D721Med (cell line): ENCODE measurements around the gene ARHGAP45.

Experiments used
- DNase-seq: peaks from one replicate; pipeline ENCODE4 v3.0.0; 2011; ENCODE audit warnings: low spot score; ENCODE audit not compliant: insufficient read length
- FAIRE-seq: peaks from 2 replicates; lab custom pipeline; 2011; peaks lifted over from hg19 to GRCh38; lab: Jason Lieb, UNC
- TF ChIP-seq, protein P1 (sequence below): IDR thresholded peaks from 2 replicates; pipeline ENCODE4 v1.5.1; 2012; ENCODE audit warnings: mild to moderate bottlenecking, control low read depth; ENCODE audit not compliant: insufficient read depth; ENCODE audit errors: missing control alignments

ARHGAP45 gene

DNA sequence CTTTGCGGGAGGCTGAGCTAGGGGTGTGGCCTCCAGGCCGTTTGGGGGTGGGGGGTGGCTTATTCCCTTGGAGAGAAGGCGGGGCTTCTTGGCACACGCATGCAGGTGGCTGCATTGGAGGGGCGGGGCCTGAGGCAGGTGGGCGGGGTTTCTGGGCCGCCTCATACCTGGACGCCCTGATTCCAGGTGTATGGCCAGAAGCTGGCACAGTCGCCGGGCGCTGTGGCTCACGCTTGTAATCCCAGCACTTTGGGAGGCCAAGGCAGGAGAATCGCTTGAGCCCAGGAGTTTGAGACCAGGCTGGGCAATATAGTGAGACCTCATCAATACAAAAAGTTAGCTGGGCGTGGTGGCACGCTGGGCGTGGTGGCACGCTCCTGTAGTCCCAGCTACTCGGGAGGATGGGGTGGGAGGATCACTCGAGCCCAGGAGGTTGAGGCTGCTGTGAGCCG lies 19.2 kb upstream of the ARHGAP45 start:
- DNase-seq, result no peak
- no peak for FAIRE-seq
- TF ChIP-seq, protein P1, sequence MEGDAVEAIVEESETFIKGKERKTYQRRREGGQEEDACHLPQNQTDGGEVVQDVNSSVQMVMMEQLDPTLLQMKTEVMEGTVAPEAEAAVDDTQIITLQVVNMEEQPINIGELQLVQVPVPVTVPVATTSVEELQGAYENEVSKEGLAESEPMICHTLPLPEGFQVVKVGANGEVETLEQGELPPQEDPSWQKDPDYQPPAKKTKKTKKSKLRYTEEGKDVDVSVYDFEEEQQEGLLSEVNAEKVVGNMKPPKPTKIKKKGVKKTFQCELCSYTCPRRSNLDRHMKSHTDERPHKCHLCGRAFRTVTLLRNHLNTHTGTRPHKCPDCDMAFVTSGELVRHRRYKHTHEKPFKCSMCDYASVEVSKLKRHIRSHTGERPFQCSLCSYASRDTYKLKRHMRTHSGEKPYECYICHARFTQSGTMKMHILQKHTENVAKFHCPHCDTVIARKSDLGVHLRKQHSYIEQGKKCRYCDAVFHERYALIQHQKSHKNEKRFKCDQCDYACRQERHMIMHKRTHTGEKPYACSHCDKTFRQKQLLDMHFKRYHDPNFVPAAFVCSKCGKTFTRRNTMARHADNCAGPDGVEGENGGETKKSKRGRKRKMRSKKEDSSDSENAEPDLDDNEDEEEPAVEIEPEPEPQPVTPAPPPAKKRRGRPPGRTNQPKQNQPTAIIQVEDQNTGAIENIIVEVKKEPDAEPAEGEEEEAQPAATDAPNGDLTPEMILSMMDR, result no peak

- FAIRE-seq (no peak), DNase-seq (no peak)
- TF ChIP-seq, protein P1, result no peak
These were observed 17.9 kb upstream of the ARHGAP45 start for GRCh38 chr19:1049106-1049505.

- DNase-seq (no peak), FAIRE-seq (no peak)
- TF ChIP-seq, protein P1, result no peak
These were observed 17.2 kb upstream of the ARHGAP45 start for GRCh38 chr19:1049800-1050199.

- FAIRE-seq, result no peak
These were observed 15.8 kb upstream of the ARHGAP45 start for GRCh38 chr19:1050989-1051788.

GRCh38 chr19:1051791-1052190 lies 15.2 kb upstream of the ARHGAP45 start:
- FAIRE-seq, result no peak

More at GRCh38 chr19:1050989-1051788, 15.8 kb upstream of the ARHGAP45 start:
- TF ChIP-seq, protein P1, result no peak
- no peak for DNase-seq

GRCh38 chr19:1052349-1052975 lies 14.5 kb upstream of the ARHGAP45 start:
- no peak for FAIRE-seq
- TF ChIP-seq, protein P1, result no peak

More at GRCh38 chr19:1051791-1052190, 15.2 kb upstream of the ARHGAP45 start:
- TF ChIP-seq, protein P1, result no peak
- DNase-seq, result no peak

More at GRCh38 chr19:1052349-1052975, 14.5 kb upstream of the ARHGAP45 start:
- DNase-seq, result no peak
